ENCODE measurements around the gene SOS1.

- no peak for TF ChIP-seq CTCF (conservative IDR thresholded peaks at IDR 0.05 in 1 of 2, IDR thresholded peaks at IDR 0.05 in 1 of 2; ENCODE audit: low read depth in 1 of 2, low read length in 2 of 2)
- no peak for TF ChIP-seq EZH2 (IDR thresholded peaks at IDR 0.05; ENCODE audit: low read length, missing control alignments)
These were observed 139.7 kb downstream of the SOS1 start for GRCh38 chr2:38981003-38981669.

All from fibroblast of lung (primary cell).